Measurements from ENCODE around the gene PNMA6E.

DNA sequence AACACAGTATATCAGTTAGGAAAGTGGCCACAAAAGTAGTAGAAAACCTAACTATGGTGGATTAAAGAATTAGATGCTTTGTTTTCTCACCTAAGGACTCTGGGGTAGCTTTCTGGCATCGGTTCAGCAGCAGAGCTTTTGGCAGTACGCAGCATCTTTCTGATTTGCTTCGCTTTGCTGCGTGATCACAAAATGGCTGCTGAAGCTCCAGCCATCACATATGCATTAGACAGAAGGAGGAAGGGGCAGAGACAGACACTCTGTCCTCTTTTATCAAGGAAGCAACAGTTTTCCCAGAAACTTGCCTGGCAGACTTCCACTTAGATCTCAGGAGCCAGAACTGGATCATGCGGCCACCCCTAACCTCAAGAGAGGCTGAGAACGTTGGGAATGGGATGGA, 29.6 kb upstream of the PNMA6E start:
- TF ChIP-seq POLR2AphosphoS5 (IDR thresholded peaks at IDR 0.05; ENCODE audit: low read depth, low read length) (no peak), POLR2A (IDR thresholded peaks at IDR 0.05; ENCODE audit: low read depth, low read length) (no peak), PAX5 (IDR thresholded peaks at IDR 0.05; ENCODE audit: insufficient read depth, low read length, severe bottlenecking) (no peak), TAF1 (IDR thresholded peaks at IDR 0.05; ENCODE audit: low read depth, low read length) (no peak), SPI1 (IDR thresholded peaks at IDR 0.05; ENCODE audit: low read depth, low read length) (no peak)

Data from GM12891 (cell line).